Mesothelial cell of epicardium (in vitro differentiated cells): ENCODE measurements around the gene BOC. TPM values are rescaled to one million over a fixed set of nuclear protein-coding genes. Genes with fewer than 3 reads are reported as not detected.

Source experiments
- DNase-seq, 2 experiments: peaks; one replicate each; pipeline ENCODE4 v3.0.0; 2021; ENCODE audit warnings: low spot score in 2 of 2; ENCODE audit not compliant: unreplicated experiment in 2 of 2
- H3K27ac Mint-ChIP-seq: 2 replicates; pipeline ENCODE4 v1.8.0; 2021; ENCODE audit warnings: mixed read lengths
- H3K27me3 Mint-ChIP-seq: 2 replicates; pipeline ENCODE4 v1.8.0; 2021; ENCODE audit warnings: low read depth, mixed read lengths
- H3K36me3 Mint-ChIP-seq: 2 replicates; pipeline ENCODE4 v1.8.0; 2021; ENCODE audit warnings: mixed read lengths
- H3K4me1 Mint-ChIP-seq: 2 replicates; pipeline ENCODE4 v1.8.0; 2021; ENCODE audit warnings: mixed read lengths
- H3K4me3 Mint-ChIP-seq: 2 replicates; pipeline ENCODE4 v1.8.0; 2021; ENCODE audit warnings: mild to moderate bottlenecking, moderate library complexity, mixed read lengths
- H3K9me3 Mint-ChIP-seq: 2 replicates; pipeline ENCODE4 v1.8.0; 2021; ENCODE audit warnings: mixed read lengths
- CTCF ChIP-seq: fragments of 200-600 bp; sonication (generic); IDR thresholded peaks from one replicate; pipeline ENCODE4 v1.5.0; 2021; ENCODE audit warnings: antibody characterized with exemption; ENCODE audit not compliant: unreplicated experiment
- total RNA-seq: library from RNA; stranded (reverse); gene quantifications from 3 replicates; pipeline ENCODE4 v1.2.1, GENCODE V29; 2021

BOC gene
- total RNA-seq, 1 donor from 2014 or later = 85.3 TPM

GRCh38 chr3:113210604-113211329 is 590 bp upstream of the BOC start:
- H3K4me3 Mint-ChIP-seq = peak overlapping the region; percentile 84
- DNase-seq = no peak
- no peaks in the 10 kb centered on the region for H3K27me3 Mint-ChIP-seq
- H3K4me1 Mint-ChIP-seq = peaks cover 68% of the 10 kb centered on the region
- no peaks in the 10 kb centered on the region for H3K9me3 Mint-ChIP-seq
- peak overlapping the region; percentile 94 for H3K27ac Mint-ChIP-seq
- no peak for TF ChIP-seq CTCF
- H3K36me3 Mint-ChIP-seq = no peaks in the 10 kb centered on the region

GRCh38 chr3:113212150-113212843 is 940 bp downstream of the BOC start:
- peaks cover 65% of the 10 kb centered on the region for H3K4me1 Mint-ChIP-seq
- H3K4me3 Mint-ChIP-seq = peak overlapping the region; percentile 90
- H3K36me3 Mint-ChIP-seq = peaks cover 4% of the 10 kb centered on the region
- H3K9me3 Mint-ChIP-seq = no peaks in the 10 kb centered on the region
- DNase-seq = peak in 1 of 2 experiments; percentile 61
- peak overlapping the region; percentile 92 for H3K27ac Mint-ChIP-seq
- no peaks in the 10 kb centered on the region for H3K27me3 Mint-ChIP-seq
- no peak for TF ChIP-seq CTCF

- H3K4me1 Mint-ChIP-seq = peaks cover 61% of the 10 kb centered on the region
- no peaks in the 10 kb centered on the region for H3K9me3 Mint-ChIP-seq
- peak overlapping the region; percentile 92 for H3K27ac Mint-ChIP-seq
- H3K36me3 Mint-ChIP-seq = peaks cover 10% of the 10 kb centered on the region
- no peak for DNase-seq
- TF ChIP-seq CTCF = no peak
- H3K4me3 Mint-ChIP-seq = peak overlapping the region; percentile 90
- H3K27me3 Mint-ChIP-seq = no peaks in the 10 kb centered on the region
Observed at GRCh38 chr3:113212844-113213375, 1.6 kb downstream of the BOC start.

- H3K4me3 Mint-ChIP-seq = peak overlapping the region; percentile 90
Observed at GRCh38 chr3:113213896-113214587, 2.7 kb downstream of the BOC start.

More at GRCh38 chr3:113213896-113214587, 2.7 kb downstream of the BOC start:
- H3K4me1 Mint-ChIP-seq = peaks cover 60% of the 10 kb centered on the region
- DNase-seq = no peak
- peak overlapping the region; percentile 92 for H3K27ac Mint-ChIP-seq
- TF ChIP-seq CTCF = no peak
- peaks cover 19% of the 10 kb centered on the region for H3K36me3 Mint-ChIP-seq
- no peaks in the 10 kb centered on the region for H3K9me3 Mint-ChIP-seq
- H3K27me3 Mint-ChIP-seq = no peaks in the 10 kb centered on the region
